Measurements from ENCODE around the gene CPED1. TPM values are rescaled to one million over a fixed set of nuclear protein-coding genes. Genes with fewer than 3 reads are reported as not detected.

CPED1 gene
- total RNA-seq, 2 donors from 2014 or later, result 4.0 to 15.9 TPM

DNA sequence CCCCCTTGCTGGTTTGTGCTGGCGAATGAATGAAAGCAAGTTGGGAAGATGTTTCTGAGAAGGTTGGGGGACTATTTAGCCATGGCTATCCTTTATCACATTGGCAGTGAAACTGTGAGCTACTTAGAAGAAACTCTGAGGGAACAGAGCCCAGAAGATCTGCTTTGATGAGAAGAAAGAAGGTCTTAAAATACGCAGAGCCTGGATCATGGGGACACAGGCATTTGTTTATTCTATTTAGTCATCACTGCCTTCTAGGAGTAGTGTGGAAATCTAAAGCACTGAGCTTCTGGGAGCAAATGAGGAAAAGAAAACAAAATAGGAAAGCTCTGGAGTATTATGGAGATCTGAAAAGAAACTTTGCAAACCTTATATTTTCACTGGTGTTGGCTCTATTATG, 28.5 kb downstream of the CPED1 start:
- no peak overlapping the region for H3K27ac ChIP-seq
- no peak overlapping the region for H3K9ac ChIP-seq (ENCODE audit: low read depth in 2 of 2, low read length in 2 of 2)
- TF ChIP-seq, protein P1, sequence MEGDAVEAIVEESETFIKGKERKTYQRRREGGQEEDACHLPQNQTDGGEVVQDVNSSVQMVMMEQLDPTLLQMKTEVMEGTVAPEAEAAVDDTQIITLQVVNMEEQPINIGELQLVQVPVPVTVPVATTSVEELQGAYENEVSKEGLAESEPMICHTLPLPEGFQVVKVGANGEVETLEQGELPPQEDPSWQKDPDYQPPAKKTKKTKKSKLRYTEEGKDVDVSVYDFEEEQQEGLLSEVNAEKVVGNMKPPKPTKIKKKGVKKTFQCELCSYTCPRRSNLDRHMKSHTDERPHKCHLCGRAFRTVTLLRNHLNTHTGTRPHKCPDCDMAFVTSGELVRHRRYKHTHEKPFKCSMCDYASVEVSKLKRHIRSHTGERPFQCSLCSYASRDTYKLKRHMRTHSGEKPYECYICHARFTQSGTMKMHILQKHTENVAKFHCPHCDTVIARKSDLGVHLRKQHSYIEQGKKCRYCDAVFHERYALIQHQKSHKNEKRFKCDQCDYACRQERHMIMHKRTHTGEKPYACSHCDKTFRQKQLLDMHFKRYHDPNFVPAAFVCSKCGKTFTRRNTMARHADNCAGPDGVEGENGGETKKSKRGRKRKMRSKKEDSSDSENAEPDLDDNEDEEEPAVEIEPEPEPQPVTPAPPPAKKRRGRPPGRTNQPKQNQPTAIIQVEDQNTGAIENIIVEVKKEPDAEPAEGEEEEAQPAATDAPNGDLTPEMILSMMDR (IDR thresholded peaks at IDR 0.05), result no peak
- no peaks in the 10 kb centered on the region for H3K36me3 ChIP-seq
- H3K4me1 ChIP-seq, result no peaks in the 10 kb centered on the region
- H3K9me3 ChIP-seq, result no peaks in the 10 kb centered on the region
- no peak overlapping the region for H3K4me3 ChIP-seq
- DNase-seq, result no peak
- H3K27me3 ChIP-seq, result no peaks in the 10 kb centered on the region
- intact Hi-C loops (cut with DNase I), result no loop called here

DNA sequence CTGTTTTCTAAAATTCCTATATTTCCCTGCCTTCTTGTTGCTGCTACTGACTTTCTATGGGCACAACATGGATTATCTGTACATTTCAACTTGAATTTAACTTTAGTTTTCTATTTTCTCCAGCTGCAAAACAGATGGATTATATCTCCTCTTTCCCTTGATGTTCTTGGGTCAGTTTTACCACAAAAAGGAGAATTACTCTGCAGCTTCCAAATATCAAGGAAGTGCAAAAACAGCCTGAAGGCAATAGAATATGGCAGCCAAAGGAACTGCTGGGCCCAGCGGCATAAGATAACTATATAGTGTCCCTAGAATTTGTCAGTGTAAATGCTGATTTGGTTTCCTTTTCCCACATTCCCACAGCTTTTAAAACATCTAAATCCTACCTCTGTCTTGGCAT, 29.1 kb downstream of the CPED1 start:
- Histone ChIP-seq H3K27me3 (no peaks in the 10 kb centered on the region), H3K36me3 (no peaks in the 10 kb centered on the region), H3K27ac (no peak overlapping the region), H3K9me3 (no peaks in the 10 kb centered on the region), H3K9ac (ENCODE audit: low read depth in 2 of 2, low read length in 2 of 2) (no peak overlapping the region), H3K4me1 (no peaks in the 10 kb centered on the region), H3K4me3 (no peak overlapping the region)
- TF ChIP-seq, protein P1 (IDR thresholded peaks at IDR 0.05), result no peak
- DNase-seq, result no peak
- intact Hi-C loops (cut with DNase I), result no loop called here

DNA sequence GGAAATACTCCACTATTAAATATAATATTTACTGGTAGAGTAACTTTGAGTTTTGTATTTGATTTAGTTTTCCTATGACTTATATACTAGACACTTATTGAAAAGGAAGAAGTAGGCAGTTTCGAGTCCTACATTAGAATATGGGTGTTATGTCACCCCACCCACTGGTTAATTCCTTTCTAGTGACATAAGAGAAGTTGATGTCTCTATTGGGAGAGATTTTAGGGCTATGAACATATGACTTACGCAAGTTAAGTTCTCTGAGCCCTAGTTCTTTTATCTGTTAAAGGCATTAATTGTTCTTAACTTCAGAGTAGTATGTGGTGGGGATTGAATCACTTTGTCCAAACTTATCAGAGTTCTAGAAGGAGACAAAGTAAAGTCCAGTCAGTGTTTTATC, 30.5 kb downstream of the CPED1 start:
- Histone ChIP-seq H3K36me3 (no peaks in the 10 kb centered on the region), H3K4me3 (no peak overlapping the region), H3K27me3 (no peaks in the 10 kb centered on the region), H3K9me3 (no peaks in the 10 kb centered on the region), H3K27ac (no peak overlapping the region), H3K9ac (ENCODE audit: low read depth in 2 of 2, low read length in 2 of 2) (no peak overlapping the region), H3K4me1 (peaks cover 8% of the 10 kb centered on the region)
- TF ChIP-seq, protein P1 (IDR thresholded peaks at IDR 0.05), result no peak
- intact Hi-C loops (cut with DNase I), result no loop called here
- no peak for DNase-seq

DNA sequence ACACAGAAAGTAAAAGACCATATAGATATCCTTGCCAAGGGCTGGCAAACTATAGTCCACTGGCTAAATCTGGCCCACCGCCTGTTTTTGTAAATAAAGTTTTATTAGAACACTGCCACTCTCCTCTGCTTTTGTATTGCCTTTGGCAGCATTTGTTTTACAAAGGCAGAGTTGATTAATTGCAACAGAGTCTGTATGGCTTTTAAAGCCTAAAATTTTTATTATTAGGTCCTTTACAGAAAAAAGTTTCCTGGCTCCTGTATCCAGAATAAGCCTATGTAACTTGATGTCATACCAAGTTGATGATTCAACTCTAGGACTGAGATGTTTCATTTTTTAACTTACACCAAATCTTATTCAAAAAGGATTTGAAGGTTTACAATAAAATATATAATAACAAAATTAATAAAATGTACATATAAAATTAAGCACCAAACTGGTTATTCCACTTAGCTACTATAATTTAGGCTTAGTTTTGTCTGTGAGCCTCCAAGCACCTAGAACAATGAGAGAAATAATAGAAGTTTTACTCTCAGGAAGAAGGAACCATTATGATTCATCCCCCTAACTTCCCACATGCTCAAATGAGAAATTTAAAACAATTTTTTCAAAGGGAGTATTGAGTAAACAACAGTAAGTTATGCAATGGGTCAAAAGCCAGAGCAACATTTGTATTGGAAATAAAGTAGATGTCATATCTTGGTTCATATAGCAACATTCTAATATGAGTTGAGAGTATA, 31.9 kb downstream of the CPED1 start:
- TF ChIP-seq, protein P1 (IDR thresholded peaks at IDR 0.05), result no peak
- Histone ChIP-seq H3K9me3 (no peaks in the 10 kb centered on the region), H3K36me3 (no peaks in the 10 kb centered on the region), H3K27me3 (no peaks in the 10 kb centered on the region), H3K4me1 (peaks cover 8% of the 10 kb centered on the region), H3K9ac (ENCODE audit: low read depth in 2 of 2, low read length in 2 of 2) (no peak overlapping the region), H3K4me3 (no peak overlapping the region), H3K27ac (no peak overlapping the region)
- intact Hi-C loops (cut with DNase I), result no loop called here
- DNase-seq, result no peak

DNA sequence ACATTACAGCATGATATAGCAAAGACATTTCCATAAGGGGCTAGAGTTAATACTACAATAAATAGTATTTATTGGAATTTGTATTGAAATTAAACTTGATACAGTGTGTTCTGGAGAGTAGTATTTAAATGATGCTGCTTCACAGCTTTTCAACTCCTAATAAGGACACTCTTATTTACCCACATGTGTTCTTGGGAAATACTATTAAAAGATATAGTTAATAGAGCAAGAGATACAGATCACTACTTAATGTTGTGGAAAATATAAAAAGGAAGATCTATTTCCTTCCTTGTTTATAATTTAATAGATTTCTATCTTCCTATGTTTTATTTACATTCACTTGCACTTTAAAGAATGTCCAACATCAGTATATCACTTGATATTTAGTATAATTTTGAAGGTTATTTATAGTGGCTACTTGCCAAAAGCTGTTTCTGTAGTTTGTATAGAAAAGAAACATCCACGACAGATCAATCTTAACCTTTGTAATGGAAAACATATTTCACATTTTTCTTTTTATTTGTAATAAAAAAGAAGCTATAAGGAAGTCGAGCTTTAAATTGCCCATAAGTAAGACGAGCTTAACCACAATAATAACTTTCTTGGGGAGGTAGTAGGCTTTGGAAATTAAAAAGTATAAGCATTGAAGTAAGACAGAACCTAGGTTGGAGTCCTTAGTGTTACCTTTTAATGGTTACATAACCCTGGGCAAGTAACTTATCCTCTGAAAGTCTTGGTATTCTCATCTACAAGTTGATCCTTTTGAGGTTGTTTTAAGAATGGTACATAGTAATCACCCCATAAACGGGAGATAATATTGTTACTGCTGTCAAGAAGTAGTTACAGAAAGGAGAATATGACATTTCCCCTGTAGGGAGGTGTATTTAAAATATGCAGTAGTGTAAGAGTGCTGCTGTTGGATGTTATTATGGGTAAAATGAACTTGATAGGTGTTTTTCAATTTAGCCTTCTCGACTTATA, 32.8 kb downstream of the CPED1 start:
- Histone ChIP-seq H3K36me3 (no peaks in the 10 kb centered on the region), H3K4me1 (peaks cover 8% of the 10 kb centered on the region), H3K27ac (no peak overlapping the region), H3K9ac (ENCODE audit: low read depth in 2 of 2, low read length in 2 of 2) (no peak overlapping the region), H3K27me3 (no peaks in the 10 kb centered on the region), H3K4me3 (no peak overlapping the region), H3K9me3 (no peaks in the 10 kb centered on the region)
- no peak for DNase-seq
- intact Hi-C loops (cut with DNase I), result no loop called here
- TF ChIP-seq, protein P1 (IDR thresholded peaks at IDR 0.05), result no peak

All from colonic mucosa (tissue), 4 donors.